Right lobe of liver (tissue), 6 donors: Measurements from ENCODE around the gene RPS6KA6. TPM values are rescaled to one million over a fixed set of nuclear protein-coding genes. Genes with fewer than 3 reads are reported as not detected.

Experiments
- ATAC-seq, 4 donors: fragments of 200-7000 bp; cut with Tn5 transposase; one replicate each; pipeline ENCODE4 v1.9.1; 2020; ENCODE audit warnings: mild to moderate bottlenecking in 4 of 4, moderate library complexity in 4 of 4
- DNase-seq, 3 donors: peaks; one replicate each; pipeline ENCODE4 v3.0.0-alpha.2; 2020
- H3K27ac ChIP-seq, 3 donors: fragments of 200-600 bp; one replicate each; pipeline ENCODE4 v1.8.0; 2022
- H3K27me3 ChIP-seq, 2 donors: fragments of 200-600 bp; one replicate each; pipeline ENCODE4 v1.8.0; 2022
- H3K36me3 ChIP-seq, 4 donors: fragments of 200-600 bp; sonication (generic) in 1 of 4; one replicate each; pipeline versions ENCODE4 v1.5.1 to v1.8.0; 2017 to 2022; ENCODE audit warnings: control low read depth in 1 of 4
- H3K4me1 ChIP-seq, 4 donors: fragments of 200-600 bp; sonication (generic) in 1 of 4; one replicate each; pipeline versions ENCODE4 v1.5.1 to v1.8.0; 2017 to 2022; ENCODE audit warnings: control low read depth in 1 of 4
- H3K4me3 ChIP-seq, 3 donors: fragments of 200-600 bp; one replicate each; pipeline ENCODE4 v1.8.0; 2022
- H3K9me3 ChIP-seq, 4 donors: fragments of 200-600 bp; sonication (generic) in 1 of 4; one replicate each; pipeline versions ENCODE4 v1.5.1 to v1.8.0; 2017 to 2022; ENCODE audit warnings: control low read depth in 1 of 4
- POLR2A ChIP-seq: fragments of 450-650 bp; IDR thresholded peaks from one replicate; pipeline ENCODE4 v1.6.1; 2017; ENCODE audit warnings: antibody characterized with exemption, mild to moderate bottlenecking
- WGBS: methylation state at CpG from one replicate; pipeline ENCODE4 v1.1.6; 2018; ENCODE audit warnings: low coverage, low lambda C conversion rate; ENCODE audit not compliant: insufficient coverage; ENCODE audit errors: missing lambda C conversion rate; 5-methylcytosine and 5-hydroxymethylcytosine counted together
- intact Hi-C, 2 donors: fragments of 100-400 bp; cut with DNase I; formaldehyde crosslinking; loops; one replicate each; pipeline versions ENCODE4 v1.11.2 to v1.14.1; 2022
- total RNA-seq, 6 experiments: library from RNA; depleted of rRNA in 2 of 6; stranded (reverse); fragments of >200 nt in 2 of 6; fragmentation: NEBNext Ultra II Directional in 3 of 6; extraction: Animal tissue kit (Norgen Biotek cat#: 25700) in 3 of 6; gene quantifications; one replicate each; pipeline versions ENCODE4 v1.1.0 to v1.2.4, GENCODE V29; 2016 to 2023
- TF ChIP-seq, protein P1 (sequence below), 4 donors: fragments of 200-600 bp in 3 of 4; fragments of 450-650 bp in 1 of 4; IDR thresholded peaks; one replicate each; pipeline versions ENCODE4 v1.5.1 to v1.8.0; 2016 to 2022; ENCODE audit warnings: antibody characterized with exemption in 4 of 4, mild to moderate bottlenecking in 2 of 4
- donor health status: DM: no; HTN: yes; CAD: no.
- donor health status: DM: no; HTN: no; CAD: no.
- donor health status: DM: no; HTN: no; CAD: no.
- donor health status: DM: no; HTN: yes; CAD: no.
- donor health status: DM: no; HTN: yes; CAD: no.

Gene RPS6KA6
- total RNA-seq, 6 experiments from 2014 or later: 0.12 to 0.88 (median 0.68) TPM

- Histone ChIP-seq H3K4me3 (no peak overlapping the region), H3K9me3 (no peaks in the 10 kb centered on the region), H3K36me3 (no peaks in the 10 kb centered on the region), H3K27ac (no peak overlapping the region), H3K27me3 (no peaks in the 10 kb centered on the region), H3K4me1 (no peaks in the 10 kb centered on the region)
- DNase-seq: no peak
- 40% methylated on average over 1 of the region's 1 CpG for WGBS
- intact Hi-C loops: no loop called here
- no peak for TF ChIP-seq POLR2A
- TF ChIP-seq, protein P1, sequence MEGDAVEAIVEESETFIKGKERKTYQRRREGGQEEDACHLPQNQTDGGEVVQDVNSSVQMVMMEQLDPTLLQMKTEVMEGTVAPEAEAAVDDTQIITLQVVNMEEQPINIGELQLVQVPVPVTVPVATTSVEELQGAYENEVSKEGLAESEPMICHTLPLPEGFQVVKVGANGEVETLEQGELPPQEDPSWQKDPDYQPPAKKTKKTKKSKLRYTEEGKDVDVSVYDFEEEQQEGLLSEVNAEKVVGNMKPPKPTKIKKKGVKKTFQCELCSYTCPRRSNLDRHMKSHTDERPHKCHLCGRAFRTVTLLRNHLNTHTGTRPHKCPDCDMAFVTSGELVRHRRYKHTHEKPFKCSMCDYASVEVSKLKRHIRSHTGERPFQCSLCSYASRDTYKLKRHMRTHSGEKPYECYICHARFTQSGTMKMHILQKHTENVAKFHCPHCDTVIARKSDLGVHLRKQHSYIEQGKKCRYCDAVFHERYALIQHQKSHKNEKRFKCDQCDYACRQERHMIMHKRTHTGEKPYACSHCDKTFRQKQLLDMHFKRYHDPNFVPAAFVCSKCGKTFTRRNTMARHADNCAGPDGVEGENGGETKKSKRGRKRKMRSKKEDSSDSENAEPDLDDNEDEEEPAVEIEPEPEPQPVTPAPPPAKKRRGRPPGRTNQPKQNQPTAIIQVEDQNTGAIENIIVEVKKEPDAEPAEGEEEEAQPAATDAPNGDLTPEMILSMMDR (IDR thresholded peaks at IDR 0.05): no peak
- no peak for ATAC-seq
Observed at GRCh38 chrX:84197550-84197949, 9.6 kb upstream of the RPS6KA6 start.

GRCh38 chrX:84192006-84192405, 4.0 kb upstream of the RPS6KA6 start:
- no peaks in the 10 kb centered on the region for H3K9me3 ChIP-seq
- intact Hi-C loops: no loop called here
- WGBS: 80% methylated on average over 1 of the region's 1 CpG

GRCh38 chrX:84189125-84189524, 1.1 kb upstream of the RPS6KA6 start:
- no peak for TF ChIP-seq POLR2A
- TF ChIP-seq, protein P1 (IDR thresholded peaks at IDR 0.05): no peak
- Histone ChIP-seq H3K36me3 (no peaks in the 10 kb centered on the region), H3K4me3 (no peak overlapping the region), H3K4me1 (no peaks in the 10 kb centered on the region), H3K27me3 (peaks cover 0 to 2% of the 10 kb centered on the region in 2 donors), H3K9me3 (no peaks in the 10 kb centered on the region), H3K27ac (no peak overlapping the region)
- intact Hi-C loops: no loop called here
- WGBS: 34% methylated on average over 6 of the region's 6 CpGs
- DNase-seq (no peak), ATAC-seq (peak; percentile 59 to 72 (median 68))

More at GRCh38 chrX:84192006-84192405, 4.0 kb upstream of the RPS6KA6 start:
- no peak overlapping the region for H3K27ac ChIP-seq
- TF ChIP-seq, protein P1 (IDR thresholded peaks at IDR 0.05): no peak
- TF ChIP-seq POLR2A: no peak
- no peak for ATAC-seq
- H3K4me1 ChIP-seq: no peaks in the 10 kb centered on the region
- H3K27me3 ChIP-seq: no peaks in the 10 kb centered on the region
- DNase-seq: no peak
- no peak overlapping the region for H3K4me3 ChIP-seq
- no peaks in the 10 kb centered on the region for H3K36me3 ChIP-seq

DNA sequence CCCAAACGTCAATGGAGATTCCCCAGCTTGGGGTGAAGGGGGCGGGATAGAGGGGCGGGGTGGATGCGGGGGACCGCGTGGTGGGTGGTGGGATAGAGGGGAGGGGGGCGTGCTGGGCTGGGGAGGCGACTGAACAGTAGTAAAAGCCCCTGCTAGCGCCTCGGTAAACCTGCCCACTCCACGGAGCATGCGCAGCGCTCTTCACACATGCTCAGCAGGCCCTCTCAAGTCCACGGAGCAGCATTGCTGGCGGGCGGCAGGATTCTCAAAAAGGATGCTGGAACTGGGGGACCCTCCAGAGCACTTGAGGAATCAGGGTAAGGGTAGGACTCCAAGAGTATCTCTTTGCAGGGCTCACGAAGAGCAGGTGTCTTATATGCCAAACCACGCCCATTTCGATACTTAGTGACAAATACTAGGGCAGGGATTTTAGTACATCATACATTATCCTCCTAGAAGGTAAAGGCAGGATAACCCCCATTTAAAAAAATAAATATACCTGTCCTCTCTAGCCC, 378 bp upstream of the RPS6KA6 start:
- no peaks in the 10 kb centered on the region for H3K9me3 ChIP-seq
- 37% methylated on average over 9 of the region's 19 CpGs for WGBS
- DNase-seq (peak; percentile 54 to 61 (median 55)), ATAC-seq (peak; percentile 69 to 83 (median 74))
- TF ChIP-seq POLR2A: no peak
- TF ChIP-seq, protein P1 (IDR thresholded peaks at IDR 0.05): no peak
- H3K27me3 ChIP-seq: peaks cover 0 to 2% of the 10 kb centered on the region in 2 donors
- H3K36me3 ChIP-seq: no peaks in the 10 kb centered on the region
- intact Hi-C loops: no loop called here
- H3K4me3 ChIP-seq: peak overlapping the region; percentile 43 to 56 (median 49)
- H3K27ac ChIP-seq: no peak overlapping the region
- H3K4me1 ChIP-seq: no peaks in the 10 kb centered on the region
